Measurements from ENCODE around the gene CHCHD5. TPM values are rescaled to one million over a fixed set of nuclear protein-coding genes. Genes with fewer than 3 reads are reported as not detected.

CHCHD5 gene
- total and polyA plus RNA-seq, 7 experiments from 2014 or later = 17.4 to 67.3 (median 21.3) TPM

- H3K27ac Mint-ChIP-seq = peak overlapping the region in 1 of 9 donors; percentile 25
- H3K9me3 ChIP-seq (ENCODE audit: control insufficient read depth in 2 of 3, low read length in 3 of 3) = no peaks in the 10 kb centered on the region
- peaks cover 0 to 16% (median 0%) of the 10 kb centered on the region in 5 donors for H3K36me3 Mint-ChIP-seq
- DNase-seq = no peak
- peaks cover 41 to 50% of the 10 kb centered on the region in 2 donors for H3K4me1 ChIP-seq (ENCODE audit: control insufficient read depth in 2 of 2, insufficient read depth in 2 of 2, low read length in 2 of 2)
- CTCF ChIA-PET = interaction anchor here (0.7 to 2.4 kb wide), 2 partner anchors 9 to 94 kb away, joined by 4 to 12 read pairs; no protein-coding TSS in a partner anchor
- POLR2A ChIA-PET = interaction anchor here (0.6 to 15.0 kb wide), 4 partner anchors 8 to 454 kb away, joined by 3 to 418 read pairs (median 19); partner anchors contain the start of gene SLC20A1
- H3K9me3 Mint-ChIP-seq = peaks cover 0 to 2% (median 0%) of the 10 kb centered on the region in 11 donors
- H3K4me1 Mint-ChIP-seq = peaks cover 37 to 79% (median 46%) of the 10 kb centered on the region in 7 donors
- no peak overlapping the region for H3K27ac ChIP-seq (ENCODE audit: low read depth, low read length)
- H3K36me3 ChIP-seq (ENCODE audit: control insufficient read depth in 2 of 3, insufficient read depth in 3 of 3, low read length in 3 of 3) = no peaks in the 10 kb centered on the region
- no peaks in the 10 kb centered on the region for H3K27me3 Mint-ChIP-seq
- H3K4me3 Mint-ChIP-seq = no peak overlapping the region
- H3K27me3 ChIP-seq (ENCODE audit: control insufficient read depth in 2 of 2, insufficient read depth in 2 of 2, low read length in 2 of 2) = no peaks in the 10 kb centered on the region
- intact Hi-C loops (cut with micrococcal nuclease) = loop anchor here in 1 of 2 donors (10.0 kb wide), 1 partner anchor 358 kb away; no protein-coding TSS in a partner anchor
- H3K4me3 ChIP-seq (ENCODE audit: low read length) = no peak overlapping the region
- ATAC-seq = no peak
These were observed 52.9 kb downstream of the CHCHD5 start for GRCh38 chr2:112637289-112637660.

Other genes with a start within 250 kb of the CHCHD5 start
- gene RGPD8, start 151.0 kb upstream of the CHCHD5 start, total RNA-seq = 10 to 100 TPM in 4 of 5 experiments, 1 to 10 TPM in 1; 8.5 to 50.6 (median 28.0) TPM
- 1 to 10 TPM; 3.6 to 5.7 TPM for gene RGPD8, start 151.0 kb upstream of the CHCHD5 start, polyA plus RNA-seq
- gene TTL, start 102.5 kb upstream of the CHCHD5 start, total RNA-seq = 10 to 100 TPM; 13.3 to 31.0 (median 14.8) TPM
- 1 to 10 TPM; 1.1 to 1.3 TPM for gene TTL, start 102.5 kb upstream of the CHCHD5 start, polyA plus RNA-seq
- 10 to 100 TPM; 10.1 to 41.8 (median 25.2) TPM for gene POLR1B, start 42.1 kb upstream of the CHCHD5 start, total RNA-seq
- gene POLR1B, start 42.1 kb upstream of the CHCHD5 start, polyA plus RNA-seq = 10 to 100 TPM; 17.2 to 26.1 TPM
- gene SLC20A1, start 61.3 kb downstream of the CHCHD5 start, total RNA-seq = 100 to 1,000 TPM in 3 of 5 experiments, 10 to 100 TPM in 2; 94.4 to 164 (median 120) TPM
- 10 to 100 TPM; 32.8 to 39.3 TPM for gene SLC20A1, start 61.3 kb downstream of the CHCHD5 start, polyA plus RNA-seq
- gene NT5DC4, start 136.4 kb downstream of the CHCHD5 start, total RNA-seq = under 1 TPM in 1 of 5 experiments, not detected in 4; 0.56 TPM
- not detected for gene NT5DC4, start 136.4 kb downstream of the CHCHD5 start, polyA plus RNA-seq
- 10 to 100 TPM in 1 of 5 experiments, 1 to 10 TPM in 1, under 1 TPM in 1, not detected in 2; 0.69 to 36.2 (median 2.4) TPM for gene CKAP2L, start 180.0 kb downstream of the CHCHD5 start, total RNA-seq
- not detected for gene CKAP2L, start 180.0 kb downstream of the CHCHD5 start, polyA plus RNA-seq
- gene IL1A, start 199.9 kb downstream of the CHCHD5 start, total RNA-seq = 1 to 10 TPM in 2 of 5 experiments, under 1 TPM in 2, not detected in 1; 0.22 to 4.3 (median 1.0) TPM
- gene IL1A, start 199.9 kb downstream of the CHCHD5 start, polyA plus RNA-seq = not detected